GM12872 (cell line): ENCODE data around the gene SH3BP4.

Source experiments
- TF ChIP-seq, protein P1 (sequence below): IDR thresholded peaks from 3 replicates; pipeline ENCODE4 v1.5.1; 2011; ENCODE audit warnings: low read depth, mild to moderate bottlenecking, low read length, moderate library complexity; ENCODE audit not compliant: insufficient read depth

SH3BP4 gene

DNA sequence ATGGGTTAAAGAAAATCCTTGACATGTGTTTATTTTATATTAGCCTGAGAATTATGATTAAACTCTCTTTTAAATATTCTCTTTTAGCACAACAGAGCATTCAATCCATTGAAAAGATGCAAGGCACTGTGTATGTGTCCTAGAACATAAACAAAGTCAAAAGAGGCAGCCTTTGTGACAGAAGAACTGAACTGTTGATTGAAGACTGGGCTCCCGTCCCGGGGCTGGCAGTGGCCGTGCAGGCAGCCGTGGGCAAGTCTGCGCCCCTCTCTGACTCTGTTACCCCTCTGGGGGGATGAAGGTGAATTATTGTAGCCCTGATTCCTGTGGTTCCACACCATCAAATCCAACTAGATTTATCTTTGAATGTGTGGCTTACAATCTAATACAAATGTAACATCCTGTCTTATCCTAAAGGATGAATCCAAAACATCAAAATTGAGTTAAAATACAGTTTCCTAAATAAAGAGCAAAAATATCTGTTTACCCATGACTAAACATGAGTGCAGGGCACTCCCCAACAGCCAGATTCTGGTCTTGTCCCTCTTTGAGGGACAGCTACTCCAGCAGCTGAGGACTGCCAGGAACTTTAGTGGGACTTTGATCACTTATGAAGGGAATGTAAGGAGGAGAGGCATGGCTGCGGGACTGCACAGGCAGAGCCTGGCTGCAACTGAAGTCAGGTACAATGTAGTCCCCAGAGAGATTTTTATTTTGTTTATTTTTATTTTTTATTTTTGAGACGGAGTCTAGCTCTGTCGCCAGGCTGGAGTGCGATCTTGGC is 37.3 kb upstream of the SH3BP4 start:
- TF ChIP-seq, protein P1, sequence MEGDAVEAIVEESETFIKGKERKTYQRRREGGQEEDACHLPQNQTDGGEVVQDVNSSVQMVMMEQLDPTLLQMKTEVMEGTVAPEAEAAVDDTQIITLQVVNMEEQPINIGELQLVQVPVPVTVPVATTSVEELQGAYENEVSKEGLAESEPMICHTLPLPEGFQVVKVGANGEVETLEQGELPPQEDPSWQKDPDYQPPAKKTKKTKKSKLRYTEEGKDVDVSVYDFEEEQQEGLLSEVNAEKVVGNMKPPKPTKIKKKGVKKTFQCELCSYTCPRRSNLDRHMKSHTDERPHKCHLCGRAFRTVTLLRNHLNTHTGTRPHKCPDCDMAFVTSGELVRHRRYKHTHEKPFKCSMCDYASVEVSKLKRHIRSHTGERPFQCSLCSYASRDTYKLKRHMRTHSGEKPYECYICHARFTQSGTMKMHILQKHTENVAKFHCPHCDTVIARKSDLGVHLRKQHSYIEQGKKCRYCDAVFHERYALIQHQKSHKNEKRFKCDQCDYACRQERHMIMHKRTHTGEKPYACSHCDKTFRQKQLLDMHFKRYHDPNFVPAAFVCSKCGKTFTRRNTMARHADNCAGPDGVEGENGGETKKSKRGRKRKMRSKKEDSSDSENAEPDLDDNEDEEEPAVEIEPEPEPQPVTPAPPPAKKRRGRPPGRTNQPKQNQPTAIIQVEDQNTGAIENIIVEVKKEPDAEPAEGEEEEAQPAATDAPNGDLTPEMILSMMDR, result no peak

DNA sequence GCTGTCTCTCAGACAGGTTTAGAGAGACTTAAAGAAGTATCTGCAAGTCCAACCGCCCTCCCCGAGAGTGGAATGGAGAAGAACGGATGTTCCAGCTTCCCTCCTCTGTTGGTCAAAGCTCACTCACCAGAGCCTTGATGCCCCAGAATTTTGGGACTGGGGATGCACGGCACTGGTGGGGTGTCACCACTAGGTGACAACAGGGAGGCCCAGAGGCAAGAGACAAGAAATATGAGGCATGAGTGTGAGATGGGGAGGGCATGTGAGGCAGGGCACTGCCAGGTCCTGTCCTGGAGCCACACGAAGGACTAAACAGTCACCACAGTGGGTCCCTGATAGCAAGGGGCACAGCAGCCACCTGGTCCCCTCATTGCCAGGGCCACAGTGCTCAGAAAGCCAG is 35.1 kb upstream of the SH3BP4 start:
- TF ChIP-seq, protein P1, result no peak

DNA sequence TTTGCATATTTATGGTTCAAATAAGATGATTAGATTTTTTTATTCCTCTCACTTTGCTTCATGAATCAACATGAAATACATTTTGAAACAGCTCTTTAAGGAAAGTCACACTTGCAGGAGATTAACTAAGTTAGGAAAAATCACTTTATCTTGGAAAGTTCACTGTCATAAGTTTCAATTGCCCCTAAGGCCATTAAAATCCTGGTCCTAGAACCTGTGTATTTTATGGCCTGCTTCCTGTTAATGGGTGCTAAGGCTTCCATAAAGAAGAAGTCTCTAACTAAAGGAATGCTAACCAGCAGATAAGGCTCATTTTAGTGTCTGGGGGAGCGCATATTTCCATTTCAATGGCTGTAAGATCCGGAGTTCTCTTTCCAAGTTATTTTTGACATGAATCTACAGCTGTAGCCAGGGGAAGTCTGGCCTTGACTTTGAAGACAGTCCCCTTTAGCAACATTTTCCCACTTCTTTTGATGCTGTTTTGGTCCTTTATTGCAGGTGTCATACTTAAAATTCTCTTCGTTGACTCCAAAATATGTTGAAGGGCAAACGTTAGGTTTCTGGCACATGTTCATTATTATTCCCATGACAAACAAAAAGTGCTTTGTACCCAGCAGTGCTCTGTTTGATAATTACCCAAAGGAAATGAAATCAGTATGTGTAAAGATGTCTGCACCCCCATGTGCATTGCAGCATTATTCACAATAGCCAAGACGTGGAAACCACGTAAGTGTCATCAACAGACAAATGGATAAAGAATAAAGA is 34.4 kb upstream of the SH3BP4 start:
- TF ChIP-seq, protein P1, result no peak

DNA sequence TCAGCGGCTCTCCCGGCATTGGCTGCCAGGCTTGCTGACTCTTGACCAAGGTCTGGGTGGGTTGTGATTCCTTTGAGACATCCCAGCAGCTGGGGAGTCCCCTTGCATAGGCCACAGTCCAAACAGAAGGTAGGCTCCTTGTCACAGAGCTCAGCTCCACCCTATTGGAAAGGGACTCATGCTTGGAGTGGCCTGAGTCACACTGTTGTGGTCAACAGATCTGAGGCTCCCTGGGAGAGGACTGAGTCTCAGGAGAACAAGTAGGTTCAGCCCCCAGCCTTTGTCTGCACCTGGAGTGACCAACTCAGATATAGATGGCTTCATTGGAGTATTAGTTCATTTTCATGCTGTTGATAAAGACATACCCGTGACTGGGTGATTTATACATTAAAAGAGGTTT is 32.1 kb upstream of the SH3BP4 start:
- TF ChIP-seq, protein P1, result no peak

DNA sequence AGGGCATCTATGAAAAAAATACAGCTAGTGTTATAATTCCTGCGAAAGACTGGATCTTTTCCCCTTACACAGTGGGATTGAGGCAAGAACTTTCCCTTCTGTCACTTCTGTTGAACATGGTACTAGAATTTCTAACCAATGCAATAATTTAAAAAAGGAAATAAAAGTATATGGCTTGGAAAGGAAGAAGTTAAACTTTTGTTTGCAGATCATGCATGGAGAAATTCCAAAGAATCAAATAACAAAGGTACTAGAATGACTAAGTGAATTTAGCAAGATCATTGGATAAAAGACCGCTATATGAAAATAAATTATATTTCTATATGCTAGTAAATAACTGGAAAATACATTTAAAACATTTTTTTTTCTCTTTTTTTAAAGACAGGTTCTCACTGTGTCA is 31.0 kb upstream of the SH3BP4 start:
- TF ChIP-seq, protein P1, result no peak

DNA sequence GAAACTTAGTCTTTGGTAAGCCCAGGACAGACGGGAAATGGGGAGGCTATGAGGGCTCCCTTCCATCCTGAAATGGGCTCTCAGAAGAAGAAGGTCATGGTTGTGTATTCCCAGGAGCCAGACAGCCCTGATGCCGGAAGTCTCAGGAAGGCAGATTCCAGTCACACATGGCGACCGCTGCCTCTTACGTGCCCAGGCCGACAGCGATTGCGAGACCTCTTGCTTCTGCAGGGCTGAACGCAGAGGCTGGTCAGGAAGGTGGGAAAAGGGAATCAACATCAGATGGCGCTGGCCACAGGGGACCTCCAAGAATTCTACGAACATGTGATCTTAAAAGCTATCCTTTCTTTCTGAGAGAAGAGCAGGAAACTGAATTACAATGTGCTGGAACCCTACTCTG is 22.8 kb upstream of the SH3BP4 start:
- TF ChIP-seq, protein P1, result no peak

DNA sequence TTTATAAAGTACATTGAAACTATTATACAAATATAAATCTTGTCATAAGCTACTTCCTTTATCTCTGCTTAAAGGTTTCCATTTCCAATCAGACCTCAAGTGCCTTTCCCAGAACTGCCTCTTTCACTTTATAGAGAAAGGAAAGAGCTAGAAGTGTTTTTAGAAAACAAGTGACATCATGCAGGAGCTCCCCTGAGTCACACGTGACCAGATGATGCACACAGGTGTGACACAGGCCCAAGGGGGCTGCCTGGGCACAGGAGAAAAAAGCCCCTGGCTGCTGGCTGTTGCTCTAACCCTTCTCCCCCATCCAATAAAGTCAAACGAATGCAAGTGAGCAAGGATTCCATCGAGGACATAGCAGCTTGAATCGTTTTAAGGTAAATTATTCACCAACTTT is 21.4 kb upstream of the SH3BP4 start:
- TF ChIP-seq, protein P1, result no peak
